HEK293 (cell line): Measurements from ENCODE around the gene DAP.

Experiments
- KLF10 ChIP-seq: fragments of 450-650 bp; IDR thresholded peaks from 2 replicates; pipeline ENCODE4 v1.5.1; 2018; ENCODE audit warnings: missing biosample characterization, mild to moderate bottlenecking, missing genetic modification characterization
- SP2 ChIP-seq: fragments of 450-650 bp; formaldehyde crosslinking; IDR thresholded peaks from 2 replicates; pipeline ENCODE4 v1.5.1; 2016; ENCODE audit warnings: missing biosample characterization, missing genetic modification characterization
- SP7 ChIP-seq: fragments of 450-650 bp; formaldehyde crosslinking; IDR thresholded peaks from 2 replicates; pipeline ENCODE4 v1.5.1; 2016; ENCODE audit warnings: missing biosample characterization, missing genetic modification characterization
- ZFP37 ChIP-seq: fragments of 450-650 bp; formaldehyde crosslinking; IDR thresholded peaks from 2 replicates; pipeline ENCODE4 v1.5.1; 2016; ENCODE audit warnings: missing biosample characterization, missing genetic modification characterization
- ZFP69B ChIP-seq: fragments of 450-650 bp; formaldehyde crosslinking; IDR thresholded peaks from 2 replicates; pipeline ENCODE4 v1.5.1; 2016; ENCODE audit warnings: missing biosample characterization, missing genetic modification characterization
- ZNF274 ChIP-seq, 2 experiments: fragments of 200-500 bp in 1 of 2; fragments of 450-650 bp in 1 of 2; sonication (Bioruptor generic) in 1 of 2; formaldehyde crosslinking in 1 of 2; IDR thresholded peaks; 2 replicates each; pipeline versions ENCODE4 v1.5.1 to v1.6.1; 2014 to 2016; ENCODE audit warnings: borderline replicate concordance in 1 of 2, inconsistent platforms in 1 of 2, low read length in 1 of 2, missing biosample characterization in 1 of 2, missing genetic modification characterization in 1 of 2
- ZNF514 ChIP-seq: fragments of 450-650 bp; formaldehyde crosslinking; IDR thresholded peaks from 2 replicates; pipeline ENCODE4 v1.5.1; 2016; ENCODE audit warnings: missing biosample characterization, missing genetic modification characterization
- TF ChIP-seq, protein P1 (sequence below): fragments of 450-650 bp; formaldehyde crosslinking; IDR thresholded peaks from 2 replicates; pipeline ENCODE4 v1.5.1; 2016; ENCODE audit warnings: missing biosample characterization, missing genetic modification characterization
- TF ChIP-seq, protein P2 (sequence below): sonication (generic); formaldehyde crosslinking; IDR thresholded peaks from 2 replicates; pipeline ENCODE4 v1.8.1; 2022; ENCODE audit warnings: mild to moderate bottlenecking, moderate library complexity, missing genetic modification reagents

DNA sequence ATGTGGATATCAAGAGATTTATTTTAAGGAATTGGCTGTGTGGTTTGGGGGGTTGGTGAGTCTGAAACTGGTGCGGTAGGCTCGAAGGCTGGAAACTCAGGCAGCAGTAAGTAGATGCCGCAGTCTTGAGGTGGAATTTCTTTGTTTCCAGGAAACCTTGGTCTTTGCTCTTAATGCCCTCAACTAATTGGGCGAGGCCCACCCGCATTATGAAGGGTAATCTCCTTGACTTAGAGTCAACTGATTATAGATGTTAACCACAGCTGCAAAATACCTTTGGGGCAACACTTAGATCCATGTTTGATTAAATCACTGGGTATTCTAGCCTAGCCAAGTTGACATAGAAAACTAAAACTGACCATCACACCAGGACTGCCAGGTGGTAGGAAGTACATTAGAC, 113.4 kb downstream of the DAP start:
- TF ChIP-seq ZFP69B = no peak
- no peak for TF ChIP-seq SP7 (tag by site-specific recombination)
- TF ChIP-seq, protein P1, sequence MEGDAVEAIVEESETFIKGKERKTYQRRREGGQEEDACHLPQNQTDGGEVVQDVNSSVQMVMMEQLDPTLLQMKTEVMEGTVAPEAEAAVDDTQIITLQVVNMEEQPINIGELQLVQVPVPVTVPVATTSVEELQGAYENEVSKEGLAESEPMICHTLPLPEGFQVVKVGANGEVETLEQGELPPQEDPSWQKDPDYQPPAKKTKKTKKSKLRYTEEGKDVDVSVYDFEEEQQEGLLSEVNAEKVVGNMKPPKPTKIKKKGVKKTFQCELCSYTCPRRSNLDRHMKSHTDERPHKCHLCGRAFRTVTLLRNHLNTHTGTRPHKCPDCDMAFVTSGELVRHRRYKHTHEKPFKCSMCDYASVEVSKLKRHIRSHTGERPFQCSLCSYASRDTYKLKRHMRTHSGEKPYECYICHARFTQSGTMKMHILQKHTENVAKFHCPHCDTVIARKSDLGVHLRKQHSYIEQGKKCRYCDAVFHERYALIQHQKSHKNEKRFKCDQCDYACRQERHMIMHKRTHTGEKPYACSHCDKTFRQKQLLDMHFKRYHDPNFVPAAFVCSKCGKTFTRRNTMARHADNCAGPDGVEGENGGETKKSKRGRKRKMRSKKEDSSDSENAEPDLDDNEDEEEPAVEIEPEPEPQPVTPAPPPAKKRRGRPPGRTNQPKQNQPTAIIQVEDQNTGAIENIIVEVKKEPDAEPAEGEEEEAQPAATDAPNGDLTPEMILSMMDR (tag by site-specific recombination) = no peak
- no peak for TF ChIP-seq ZFP37 (tag by site-specific recombination)
- TF ChIP-seq, protein P2, sequence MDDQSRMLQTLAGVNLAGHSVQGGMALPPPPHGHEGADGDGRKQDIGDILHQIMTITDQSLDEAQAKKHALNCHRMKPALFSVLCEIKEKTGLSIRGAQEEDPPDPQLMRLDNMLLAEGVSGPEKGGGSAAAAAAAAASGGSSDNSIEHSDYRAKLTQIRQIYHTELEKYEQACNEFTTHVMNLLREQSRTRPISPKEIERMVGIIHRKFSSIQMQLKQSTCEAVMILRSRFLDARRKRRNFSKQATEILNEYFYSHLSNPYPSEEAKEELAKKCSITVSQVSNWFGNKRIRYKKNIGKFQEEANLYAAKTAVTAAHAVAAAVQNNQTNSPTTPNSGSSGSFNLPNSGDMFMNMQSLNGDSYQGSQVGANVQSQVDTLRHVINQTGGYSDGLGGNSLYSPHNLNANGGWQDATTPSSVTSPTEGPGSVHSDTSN (CRISPR knock-in tag) = no peak
- no peak for TF ChIP-seq SP2 (tag by site-specific recombination)
- no peak for TF ChIP-seq KLF10
- TF ChIP-seq ZNF274 (IDR thresholded peaks at IDR 0.05; ENCODE audit: low read length) = no peak
- TF ChIP-seq ZNF274 (tag by site-specific recombination; IDR thresholded peaks at IDR 0.05; ENCODE audit: borderline replicate concordance) = no peak
- TF ChIP-seq ZNF514 (tag by site-specific recombination) = no peak
